ENCODE data around the gene GFPT1. TPM values are rescaled to one million over a fixed set of nuclear protein-coding genes. Genes with fewer than 3 reads are reported as not detected.

GFPT1 gene
- total RNA-seq, 6 donors from 2014 or later = 16.1 to 99.0 (median 38.5) TPM

DNA sequence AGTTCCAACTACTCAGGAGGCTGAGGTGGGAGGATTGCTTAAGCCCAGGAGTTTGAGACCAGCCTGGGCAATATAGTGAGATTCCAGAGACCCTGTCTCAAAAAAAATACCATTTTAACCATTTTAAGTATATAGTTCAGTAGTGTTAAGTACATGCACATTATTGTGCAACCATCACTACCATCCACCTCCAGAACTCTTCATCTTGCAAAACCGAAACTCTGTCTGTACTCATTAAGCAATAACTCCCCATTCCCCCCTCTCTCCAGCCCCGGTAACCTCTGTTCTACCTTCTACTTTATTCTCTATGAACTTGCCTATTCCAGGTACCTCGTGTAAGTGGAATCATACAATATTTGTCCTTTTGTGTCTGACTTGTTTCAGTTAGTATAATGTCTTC, 86.4 kb downstream of the GFPT1 start:
- 38 to 67% methylated on average over 3 of the region's 3 CpGs for WGBS, 2 donors
- no peak for ATAC-seq (ENCODE audit: low FRiP score in 2 of 2)
- no peak for TF ChIP-seq POLR2AphosphoS5 (IDR thresholded peaks at IDR 0.05)
- TF ChIP-seq, protein P1, sequence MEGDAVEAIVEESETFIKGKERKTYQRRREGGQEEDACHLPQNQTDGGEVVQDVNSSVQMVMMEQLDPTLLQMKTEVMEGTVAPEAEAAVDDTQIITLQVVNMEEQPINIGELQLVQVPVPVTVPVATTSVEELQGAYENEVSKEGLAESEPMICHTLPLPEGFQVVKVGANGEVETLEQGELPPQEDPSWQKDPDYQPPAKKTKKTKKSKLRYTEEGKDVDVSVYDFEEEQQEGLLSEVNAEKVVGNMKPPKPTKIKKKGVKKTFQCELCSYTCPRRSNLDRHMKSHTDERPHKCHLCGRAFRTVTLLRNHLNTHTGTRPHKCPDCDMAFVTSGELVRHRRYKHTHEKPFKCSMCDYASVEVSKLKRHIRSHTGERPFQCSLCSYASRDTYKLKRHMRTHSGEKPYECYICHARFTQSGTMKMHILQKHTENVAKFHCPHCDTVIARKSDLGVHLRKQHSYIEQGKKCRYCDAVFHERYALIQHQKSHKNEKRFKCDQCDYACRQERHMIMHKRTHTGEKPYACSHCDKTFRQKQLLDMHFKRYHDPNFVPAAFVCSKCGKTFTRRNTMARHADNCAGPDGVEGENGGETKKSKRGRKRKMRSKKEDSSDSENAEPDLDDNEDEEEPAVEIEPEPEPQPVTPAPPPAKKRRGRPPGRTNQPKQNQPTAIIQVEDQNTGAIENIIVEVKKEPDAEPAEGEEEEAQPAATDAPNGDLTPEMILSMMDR (IDR thresholded peaks at IDR 0.05) = no peak
- no peak for TF ChIP-seq EP300 (IDR thresholded peaks at IDR 0.05)
- no peak for TF ChIP-seq POLR2A (IDR thresholded peaks at IDR 0.05)

DNA sequence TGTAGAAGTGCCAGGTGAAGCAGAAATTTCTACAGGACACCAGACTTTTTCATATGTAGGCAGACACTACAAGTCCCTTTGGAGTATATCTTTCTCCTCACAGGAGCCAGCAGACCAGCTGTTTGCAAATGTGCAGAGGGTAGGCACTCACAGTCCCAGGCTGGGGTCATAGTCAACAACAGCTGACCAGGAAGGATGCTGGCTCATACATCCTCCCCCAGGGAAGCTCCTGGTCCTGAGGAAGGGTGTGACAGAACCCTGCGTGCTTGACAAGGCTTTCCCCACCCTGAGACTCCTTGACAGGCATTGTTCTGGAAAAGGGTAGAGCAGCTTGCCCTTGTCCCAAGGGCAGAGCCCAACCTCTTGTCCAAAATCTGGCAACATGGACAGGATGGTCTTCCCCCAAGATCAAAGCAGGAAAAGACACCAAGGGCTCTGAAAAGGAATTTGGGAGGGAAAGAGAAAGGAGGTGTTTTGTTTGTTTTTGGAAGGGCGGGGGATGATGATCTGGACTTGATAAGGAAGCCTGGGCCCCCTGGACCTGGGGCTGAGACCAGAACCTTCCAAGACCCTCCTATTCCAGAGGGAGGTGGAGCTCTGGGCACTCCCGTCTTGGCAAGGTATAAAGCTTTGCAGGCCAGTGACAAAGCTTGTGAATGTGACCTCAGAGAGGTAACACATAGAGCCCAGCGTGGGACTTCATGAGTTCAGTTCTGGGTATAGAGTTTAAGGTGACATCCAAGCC, 87.1 kb downstream of the GFPT1 start:
- WGBS, 2 donors = 42 to 45% methylated on average over 4 of the region's 4 CpGs
- TF ChIP-seq, protein P1 (IDR thresholded peaks at IDR 0.05) = no peak
- TF ChIP-seq EP300 (IDR thresholded peaks at IDR 0.05) (no peak), POLR2A (IDR thresholded peaks at IDR 0.05) (no peak), POLR2AphosphoS5 (IDR thresholded peaks at IDR 0.05) (peak in 1 of 2 donors; percentile 40)

More for the DNA sequence above, 86.4 kb downstream of the GFPT1 start:
- no peaks in the 10 kb centered on the region for H3K36me3 ChIP-seq
- peaks cover 0 to 9% (median 3%) of the 10 kb centered on the region in 4 donors for H3K4me1 ChIP-seq
- H3K9me3 ChIP-seq = no peaks in the 10 kb centered on the region
- no peaks in the 10 kb centered on the region for H3K27me3 ChIP-seq
- H3K27ac ChIP-seq = no peak overlapping the region
- no peak overlapping the region for H3K4me3 ChIP-seq
- DNase-seq = no peak

DNA sequence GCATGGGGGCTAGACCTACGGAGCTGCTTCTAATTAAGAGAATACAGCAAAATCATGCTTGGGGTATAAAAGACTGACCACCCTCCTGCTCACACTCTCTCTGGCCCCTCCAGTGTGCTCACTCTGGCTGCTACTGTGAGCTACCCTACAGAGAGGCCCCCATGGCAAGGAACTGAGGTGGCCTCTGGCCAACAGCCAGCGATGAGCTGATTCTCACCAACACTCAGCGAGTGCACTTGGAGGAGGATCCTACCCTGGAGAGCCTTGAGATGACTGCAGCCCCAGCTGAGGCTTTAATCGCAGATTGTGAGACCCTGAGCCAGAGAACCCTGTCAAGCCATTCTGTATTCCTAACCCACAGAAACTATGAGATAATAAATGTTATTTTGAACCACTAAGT, 88.2 kb downstream of the GFPT1 start:
- DNase-seq (no peak), ATAC-seq (ENCODE audit: low FRiP score in 2 of 2) (peak in 1 of 2 donors; percentile 51)
- whole genome bisulfite sequencing, 2 donors = 72 to 93% methylated on average over 3 to 4 of the region's 4 CpGs
- Histone ChIP-seq H3K4me1 (peaks cover 0 to 8% (median 2%) of the 10 kb centered on the region in 4 donors), H3K9me3 (no peaks in the 10 kb centered on the region), H3K36me3 (no peaks in the 10 kb centered on the region), H3K4me3 (no peak overlapping the region), H3K27ac (no peak overlapping the region), H3K27me3 (no peaks in the 10 kb centered on the region)
- TF ChIP-seq POLR2A (IDR thresholded peaks at IDR 0.05) = no peak
- no peak for TF ChIP-seq EP300 (IDR thresholded peaks at IDR 0.05)
- no peak for TF ChIP-seq POLR2AphosphoS5 (IDR thresholded peaks at IDR 0.05)
- TF ChIP-seq, protein P1 (IDR thresholded peaks at IDR 0.05) = no peak

More for the DNA sequence above, 87.1 kb downstream of the GFPT1 start:
- no peak overlapping the region for H3K4me3 ChIP-seq
- H3K4me1 ChIP-seq = peaks cover 0 to 8% (median 2%) of the 10 kb centered on the region in 4 donors
- no peaks in the 10 kb centered on the region for H3K9me3 ChIP-seq
- H3K27ac ChIP-seq = no peak overlapping the region
- no peaks in the 10 kb centered on the region for H3K36me3 ChIP-seq
- ATAC-seq (ENCODE audit: low FRiP score in 2 of 2) (no peak), DNase-seq (no peak)
- no peaks in the 10 kb centered on the region for H3K27me3 ChIP-seq

DNA sequence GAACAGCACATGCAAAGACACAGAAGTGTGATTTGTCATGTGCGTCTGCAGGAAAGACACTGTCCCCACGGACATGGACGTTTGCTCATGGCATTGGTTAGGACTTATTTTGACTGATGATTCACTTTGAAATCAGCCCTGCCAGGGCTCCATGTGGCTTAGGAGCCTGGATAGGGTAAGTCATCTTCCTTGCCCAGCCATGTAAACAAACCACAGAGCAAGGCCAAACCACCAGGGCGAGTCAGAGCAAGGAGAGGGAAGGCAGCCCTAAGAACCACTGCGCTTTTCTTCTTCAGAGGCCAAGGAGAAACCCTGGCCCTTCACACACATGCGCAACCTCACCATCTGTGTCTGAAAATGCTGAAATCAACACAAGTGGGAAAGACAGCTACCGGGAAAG, 88.8 kb downstream of the GFPT1 start:
- Histone ChIP-seq H3K4me3 (no peak overlapping the region), H3K27ac (no peak overlapping the region), H3K4me1 (peaks cover 0 to 8% (median 2%) of the 10 kb centered on the region in 4 donors), H3K27me3 (no peaks in the 10 kb centered on the region), H3K36me3 (no peaks in the 10 kb centered on the region), H3K9me3 (no peaks in the 10 kb centered on the region)
- TF ChIP-seq POLR2A (IDR thresholded peaks at IDR 0.05) = no peak
- TF ChIP-seq, protein P1 (IDR thresholded peaks at IDR 0.05) = no peak
- no peak for TF ChIP-seq EP300 (IDR thresholded peaks at IDR 0.05)
- no peak for TF ChIP-seq POLR2AphosphoS5 (IDR thresholded peaks at IDR 0.05)
- 78 to 88% methylated on average over 7 of the region's 7 CpGs for WGBS, 2 donors
- peak in 1 of 2 donors; percentile 60 for ATAC-seq (ENCODE audit: low FRiP score in 2 of 2)
- no peak for DNase-seq
